H9 (cell line): ENCODE results near the gene UHRF1. TPM values are rescaled to one million over a fixed set of nuclear protein-coding genes. Genes with fewer than 3 reads are reported as not detected.

Experiments
- DNase-seq: peaks from one replicate; pipeline ENCODE4 v3.0.0-alpha.2; 2017
- H2AFZ ChIP-seq: one replicate; pipeline ENCODE4 v1.6.1; 2013; ENCODE audit warnings: mild to moderate bottlenecking, low read length, control low read depth, moderate library complexity
- H2AK5ac ChIP-seq: 2 replicates; pipeline ENCODE4 v1.6.1; 2013; ENCODE audit warnings: low read length, control low read depth, mixed read lengths; ENCODE audit not compliant: insufficient read length
- H2BK120ac ChIP-seq: one replicate; pipeline ENCODE4 v1.6.1; 2013; ENCODE audit warnings: low read depth, mild to moderate bottlenecking, low read length, control low read depth, inconsistent platforms; ENCODE audit not compliant: poor library complexity, severe bottlenecking
- H2BK12ac ChIP-seq: 2 replicates; pipeline ENCODE4 v1.6.1; 2013; ENCODE audit warnings: low read length, control low read depth, mixed read lengths, low read depth; ENCODE audit not compliant: insufficient read length
- H2BK15ac ChIP-seq: 2 replicates; pipeline ENCODE4 v1.6.1; 2013; ENCODE audit warnings: low read depth, low read length, control low read depth
- H2BK20ac ChIP-seq: one replicate; pipeline ENCODE4 v1.6.1; 2013; ENCODE audit warnings: low read depth, mild to moderate bottlenecking, low read length, control low read depth, inconsistent platforms; ENCODE audit not compliant: poor library complexity, severe bottlenecking
- H2BK5ac ChIP-seq: 2 replicates; pipeline ENCODE4 v1.6.1; 2013; ENCODE audit warnings: low read length, control low read depth, mixed read lengths; ENCODE audit not compliant: insufficient read length
- H3K14ac ChIP-seq: 2 replicates; pipeline ENCODE4 v1.6.1; 2013; ENCODE audit warnings: low read length, control low read depth; ENCODE audit not compliant: insufficient read depth
- H3K18ac ChIP-seq: 2 replicates; pipeline ENCODE4 v1.6.1; 2013; ENCODE audit warnings: low read depth, mild to moderate bottlenecking, mixed read lengths, low read length, control low read depth; ENCODE audit not compliant: insufficient read length
- H3K23ac ChIP-seq: 2 replicates; pipeline ENCODE4 v1.6.1; 2013; ENCODE audit warnings: low read length, control low read depth, mixed read lengths, low read depth; ENCODE audit not compliant: insufficient read length
- H3K23me2 ChIP-seq: 2 replicates; pipeline ENCODE4 v1.6.1; 2013; ENCODE audit warnings: low read depth, mild to moderate bottlenecking, mixed read lengths, low read length, control low read depth; ENCODE audit not compliant: insufficient read length, poor library complexity, severe bottlenecking
- H3K27ac ChIP-seq: 2 replicates; pipeline ENCODE4 v1.5.1; 2013; ENCODE audit warnings: low read length, control low read depth, mixed read lengths, low read depth; ENCODE audit not compliant: insufficient read length
- H3K27me3 ChIP-seq: 2 replicates; pipeline ENCODE4 v1.6.1; 2013; ENCODE audit warnings: low read length, control low read depth, inconsistent platforms; ENCODE audit not compliant: insufficient read depth
- H3K4ac ChIP-seq: 2 replicates; pipeline ENCODE4 v1.6.1; 2013; ENCODE audit warnings: low read depth, mild to moderate bottlenecking, control low read depth, inconsistent platforms, low read length, moderate library complexity
- H3K4me1 ChIP-seq: 2 replicates; pipeline ENCODE4 v1.6.1; 2013; ENCODE audit warnings: low read length, control low read depth, inconsistent platforms; ENCODE audit not compliant: insufficient read depth
- H3K4me2 ChIP-seq: 2 replicates; pipeline ENCODE4 v1.6.1; 2013; ENCODE audit warnings: low read length, control low read depth, mixed read lengths; ENCODE audit not compliant: insufficient read length, insufficient read depth
- H3K56ac ChIP-seq: 2 replicates; pipeline ENCODE4 v1.6.1; 2013; ENCODE audit warnings: low read depth, mild to moderate bottlenecking, mixed read lengths, low read length, control low read depth; ENCODE audit not compliant: insufficient read length
- H3K79me1 ChIP-seq: 2 replicates; pipeline ENCODE4 v1.6.1; 2013; ENCODE audit warnings: low read depth, mild to moderate bottlenecking, moderate library complexity, low read length, control low read depth, inconsistent platforms; ENCODE audit not compliant: insufficient read depth, poor library complexity, severe bottlenecking
- H3K79me2 ChIP-seq: 2 replicates; pipeline ENCODE4 v1.6.1; 2013; ENCODE audit warnings: low read length, control low read depth, inconsistent platforms; ENCODE audit not compliant: insufficient read depth
- H3K9ac ChIP-seq: 2 replicates; pipeline ENCODE4 v1.6.1; 2013; ENCODE audit warnings: low read length, control low read depth, mixed read lengths; ENCODE audit not compliant: insufficient read length; ENCODE audit errors: extremely low read depth
- H3K9me3 ChIP-seq: one replicate; pipeline ENCODE4 v1.6.1; 2013; ENCODE audit warnings: low read depth, low read length, inconsistent platforms; ENCODE audit not compliant: control insufficient read depth
- H3T11ph ChIP-seq: one replicate; pipeline ENCODE4 v1.6.1; 2013; ENCODE audit warnings: mild to moderate bottlenecking, low read length, control low read depth, inconsistent platforms
- H4K20me1 ChIP-seq: one replicate; pipeline ENCODE4 v1.6.1; 2013; ENCODE audit not compliant: control insufficient read depth, insufficient read length, insufficient read depth
- H4K5ac ChIP-seq: 2 replicates; pipeline ENCODE4 v1.6.1; 2013; ENCODE audit warnings: low read depth, mild to moderate bottlenecking, mixed read lengths, low read length, control low read depth; ENCODE audit not compliant: insufficient read length
- H4K8ac ChIP-seq: replicated peaks from 2 replicates; pipeline ENCODE4 v1.6.1; 2013; ENCODE audit warnings: low read length, control low read depth, mixed read lengths, low read depth; ENCODE audit not compliant: insufficient read length
- H4K91ac ChIP-seq: 2 replicates; pipeline ENCODE4 v1.6.1; 2013; ENCODE audit warnings: low read depth, mild to moderate bottlenecking, moderate library complexity, mixed read lengths, low read length, control low read depth; ENCODE audit not compliant: insufficient read length
- H3K27ac Mint-ChIP-seq, 3 experiments: 2 replicates in 2 of 3; 3 replicates in 1 of 3; pipeline ENCODE4 v1.8.0; 2020 to 2021; ENCODE audit warnings: mixed read lengths in 3 of 3, mild to moderate bottlenecking in 1 of 3, moderate library complexity in 1 of 3
- H3K27me3 Mint-ChIP-seq: 2 replicates; pipeline ENCODE4 v1.8.0; 2021; ENCODE audit warnings: low read depth, mild to moderate bottlenecking, moderate library complexity, mixed read lengths
- H3K36me3 Mint-ChIP-seq, 3 experiments: 2 replicates in 2 of 3; 3 replicates in 1 of 3; pipeline ENCODE4 v1.8.0; 2020 to 2021; ENCODE audit warnings: low read depth in 3 of 3, mixed read lengths in 3 of 3; ENCODE audit not compliant: insufficient read depth in 1 of 3
- H3K4me1 Mint-ChIP-seq, 2 experiments: 2 replicates each; pipeline ENCODE4 v1.8.0; 2020; ENCODE audit warnings: mixed read lengths in 2 of 2
- H3K4me3 Mint-ChIP-seq, 2 experiments: 2 replicates in 1 of 2; 3 replicates in 1 of 2; pipeline ENCODE4 v1.8.0; 2020 to 2021; ENCODE audit warnings: mild to moderate bottlenecking in 2 of 2, mixed read lengths in 2 of 2, moderate library complexity in 1 of 2
- H3K9me3 Mint-ChIP-seq, 2 experiments: 2 replicates in 1 of 2; 3 replicates in 1 of 2; pipeline ENCODE4 v1.8.0; 2020; ENCODE audit warnings: mild to moderate bottlenecking in 2 of 2, mixed read lengths in 2 of 2, moderate library complexity in 1 of 2
- CTCF ChIP-seq: fragments of 200-600 bp; sonication (generic); conservative IDR thresholded peaks from 3 replicates; pipeline ENCODE4 v1.8.0; 2021; ENCODE audit warnings: antibody characterized with exemption, mild to moderate bottlenecking
- WGBS: extraction: QIAGEN DNeasy Blood & Tissue Kit; methylation state at CpG from one replicate; pipeline ENCODE4 v1.1.7; 2013; ENCODE audit warnings: missing lambda C conversion rate, low lambda C conversion rate, mixed read lengths; ENCODE audit not compliant: insufficient read length; ENCODE audit errors: extremely low coverage; 5-methylcytosine and 5-hydroxymethylcytosine counted together
- total RNA-seq: library from RNA; stranded (reverse); gene quantifications from 2 replicates; pipeline ENCODE4 v1.2.1, GENCODE V29; 2021

Gene UHRF1
- total RNA-seq, 1 experiment from 2014 or later = 106 TPM

GRCh38 chr19:4980838-4981680 is 71.8 kb downstream of the UHRF1 start:
- Histone ChIP-seq H3K9me3 (no peaks in the 10 kb centered on the region), H3K23me2 (no peaks in the 10 kb centered on the region), H3K27ac (no peak overlapping the region), H4K91ac (no peak overlapping the region), H4K20me1 (no peaks in the 10 kb centered on the region), H3T11ph (no peak overlapping the region), H2AK5ac (no peak overlapping the region), H4K8ac (no peak overlapping the region), H4K5ac (no peak overlapping the region), H2BK5ac (no peak overlapping the region), H3K23ac (no peak overlapping the region), H3K4me1 (no peaks in the 10 kb centered on the region), H3K4me2 (no peak overlapping the region), H3K79me2 (peaks cover 6% of the 10 kb centered on the region; the same call in 1 of the 2 replicates), H3K14ac (no peak overlapping the region), H3K4ac (no peak overlapping the region), H2BK12ac (no peak overlapping the region), H3K9ac (no peak overlapping the region), H3K56ac (no peak overlapping the region), H2AFZ (no peak overlapping the region), H2BK20ac (no peak overlapping the region), H3K27me3 (no peaks in the 10 kb centered on the region), H2BK120ac (no peak overlapping the region), H2BK15ac (no peak overlapping the region), H3K18ac (no peak overlapping the region), H3K79me1 (peaks cover 6% of the 10 kb centered on the region)
- peak; percentile 60 for DNase-seq
- Mint-ChIP-seq H3K4me1 (peaks cover 33 to 44% of the 10 kb centered on the region in 2 experiments), H3K4me3 (no peak overlapping the region), H3K9me3 (no peaks in the 10 kb centered on the region), H3K27ac (no peak overlapping the region), H3K27me3 (no peaks in the 10 kb centered on the region; the same call in 1 of the 2 replicates), H3K36me3 (peaks cover 2 to 12% (median 8%) of the 10 kb centered on the region in 3 experiments; a peak in 6 of 7 replicates)
- peak; percentile 45 for TF ChIP-seq CTCF
- no CpG with 5 or more reads among the region's 27 CpGs for WGBS
